IMR-90 (cell line): ENCODE results near the gene ABCD1. TPM values are rescaled to one million over a fixed set of nuclear protein-coding genes. Genes with fewer than 3 reads are reported as not detected.

Source experiments
- ATAC-seq: fragments of 200-7000 bp; cut with Tn5 transposase; 2 replicates; pipeline ENCODE4 v1.9.1; 2020; ENCODE audit warnings: low read depth, mild to moderate bottlenecking, moderate library complexity
- BruUV-seq: library from RNA; stranded (reverse); fragments of 400-500 nt; replicated peaks from 2 replicates; lab custom pipeline; 2021; lab: Mats Ljungman, UMichigan
- CTCF ChIA-PET: fragments of 300-600 bp; formaldehyde crosslinking; extraction: SDS; loops from one replicate; lab custom pipeline; 2021; ENCODE audit warnings: antibody characterized with exemption; lab: Yijun Ruan, JAX
- POLR2A ChIA-PET: fragments of 300-600 bp; sonication (Branson Sonifier 250); formaldehyde crosslinking; loops from one replicate; lab custom pipeline; 2022; ENCODE audit warnings: antibody characterized with exemption; ENCODE audit not compliant: unreplicated experiment; lab: Charles Lee
- DNase-seq: peaks from one replicate; pipeline ENCODE4 v3.0.0; 2013
- H2AFZ ChIP-seq: replicated peaks from 2 replicates; pipeline ENCODE3; 2013; ENCODE audit warnings: low read length, mild to moderate bottlenecking; ENCODE audit not compliant: poor library complexity
- H2AK5ac ChIP-seq: 2 replicates; pipeline ENCODE4 v1.6.1; 2013; ENCODE audit warnings: low read depth, low read length, inconsistent platforms
- H2AK9ac ChIP-seq: replicated peaks from 2 replicates; pipeline ENCODE3; 2013; ENCODE audit warnings: mild to moderate bottlenecking, low read depth, low read length, moderate library complexity; ENCODE audit not compliant: poor library complexity
- H2BK120ac ChIP-seq: 2 replicates; pipeline ENCODE4 v1.6.1; 2013; ENCODE audit warnings: low read depth, low read length, inconsistent platforms
- H2BK15ac ChIP-seq: 3 replicates; pipeline ENCODE4 v1.6.1; 2013; ENCODE audit warnings: low read depth, low read length, inconsistent platforms
- H2BK20ac ChIP-seq: 2 replicates; pipeline ENCODE4 v1.6.1; 2013; ENCODE audit warnings: low read depth, mild to moderate bottlenecking, inconsistent platforms, low read length, moderate library complexity
- H2BK5ac ChIP-seq: 2 replicates; pipeline ENCODE4 v1.6.1; 2013; ENCODE audit warnings: mild to moderate bottlenecking, low read depth, low read length, inconsistent platforms; ENCODE audit not compliant: poor library complexity, severe bottlenecking
- H3K14ac ChIP-seq: replicated peaks from 2 replicates; pipeline ENCODE4 v1.6.1; 2013; ENCODE audit warnings: low read depth, low read length, inconsistent platforms
- H3K18ac ChIP-seq: 2 replicates; pipeline ENCODE4 v1.6.1; 2013; ENCODE audit warnings: low read depth, low read length, control low read depth
- H3K23ac ChIP-seq: 2 replicates; pipeline ENCODE4 v1.6.1; 2013; ENCODE audit warnings: low read depth, low read length, inconsistent platforms
- H3K27ac ChIP-seq: 2 replicates; pipeline ENCODE4 v1.5.1; 2013; ENCODE audit warnings: mild to moderate bottlenecking, control low read depth, low read length; ENCODE audit not compliant: insufficient read depth
- H3K27me3 ChIP-seq: 2 replicates; pipeline ENCODE4 v1.6.1; 2013; ENCODE audit warnings: low read length; ENCODE audit not compliant: control insufficient read depth, insufficient read depth
- H3K36me3 ChIP-seq: 2 replicates; pipeline ENCODE4 v1.6.1; 2013; ENCODE audit warnings: low read length, mixed read lengths; ENCODE audit not compliant: control insufficient read depth, insufficient read depth
- H3K4ac ChIP-seq: 2 replicates; pipeline ENCODE4 v1.6.1; 2013; ENCODE audit warnings: low read depth, low read length, inconsistent platforms
- H3K4me1 ChIP-seq: 2 replicates; pipeline ENCODE4 v1.6.1; 2013; ENCODE audit warnings: low read length, mixed read lengths; ENCODE audit not compliant: control insufficient read depth, insufficient read depth
- H3K4me2 ChIP-seq: 2 replicates; pipeline ENCODE4 v1.6.1; 2013; ENCODE audit warnings: low read depth, mild to moderate bottlenecking, control low read depth, low read length, moderate library complexity
- H3K4me3 ChIP-seq: 2 replicates; pipeline ENCODE4 v1.5.1; 2013; ENCODE audit warnings: low read depth, mild to moderate bottlenecking, control low read depth, low read length, moderate library complexity; ENCODE audit not compliant: insufficient read depth
- H3K56ac ChIP-seq: 2 replicates; pipeline ENCODE4 v1.6.1; 2013; ENCODE audit warnings: low read length, inconsistent platforms; ENCODE audit not compliant: insufficient read depth; ENCODE audit errors: extremely low read depth
- H3K79me1 ChIP-seq, 2 experiments: 2 replicates each; pipeline ENCODE4 v1.6.1; 2013; ENCODE audit warnings: low read length in 2 of 2, inconsistent platforms in 1 of 2, low read depth in 1 of 2
- H3K9ac ChIP-seq: 2 replicates; pipeline ENCODE4 v1.6.1; 2013; ENCODE audit warnings: low read depth, low read length, control low read depth
- H3K9me1 ChIP-seq: 2 replicates; pipeline ENCODE4 v1.6.1; 2013; ENCODE audit warnings: low read length, inconsistent platforms; ENCODE audit not compliant: insufficient read depth
- H3K9me3 ChIP-seq: 2 replicates; pipeline ENCODE4 v1.6.1; 2013; ENCODE audit warnings: low read length; ENCODE audit not compliant: control insufficient read depth, insufficient read depth
- H4K20me1 ChIP-seq: 2 replicates; pipeline ENCODE4 v1.6.1; 2013; ENCODE audit warnings: low read length, inconsistent platforms; ENCODE audit not compliant: insufficient read depth
- H4K5ac ChIP-seq: 2 replicates; pipeline ENCODE4 v1.6.1; 2013; ENCODE audit warnings: mild to moderate bottlenecking, low read depth, low read length, control low read depth
- H4K8ac ChIP-seq, 2 experiments: 2 replicates each; pipeline ENCODE4 v1.6.1; 2013; ENCODE audit warnings: low read depth in 2 of 2, low read length in 2 of 2, control low read depth in 1 of 2, inconsistent platforms in 1 of 2
- H4K91ac ChIP-seq: 2 replicates; pipeline ENCODE4 v1.6.1; 2013; ENCODE audit warnings: low read depth, low read length, inconsistent platforms; ENCODE audit not compliant: insufficient read depth
- CHD1 ChIP-seq: IDR thresholded peaks from 2 replicates; pipeline ENCODE4 v1.6.1; 2012; ENCODE audit warnings: low read depth, low read length, improper control_type of control experiment
- FOS ChIP-seq: fragments of 150-350 bp; IDR thresholded peaks from 2 replicates; pipeline ENCODE4 v1.6.1; 2016; ENCODE audit warnings: low read depth, low read length
- MXI1 ChIP-seq: IDR thresholded peaks from 2 replicates; pipeline ENCODE4 v1.6.1; 2012; ENCODE audit warnings: low read depth, mild to moderate bottlenecking, low read length, moderate library complexity, borderline replicate concordance
- POLR2A ChIP-seq: IDR thresholded peaks from 2 replicates; pipeline ENCODE4 v1.6.1; 2012; ENCODE audit warnings: mild to moderate bottlenecking, low read depth, low read length
- RAD21 ChIP-seq: IDR thresholded peaks from 2 replicates; pipeline ENCODE4 v1.6.1; 2012; ENCODE audit warnings: low read length, improper control_type of control experiment
- RCOR1 ChIP-seq: IDR thresholded peaks from 2 replicates; pipeline ENCODE4 v1.6.1; 2012; ENCODE audit warnings: mild to moderate bottlenecking, low read length, improper control_type of control experiment; ENCODE audit not compliant: insufficient replicate concordance
- RFX5 ChIP-seq: IDR thresholded peaks from 2 replicates; pipeline ENCODE4 v1.8.0; 2012; ENCODE audit warnings: low read depth, mild to moderate bottlenecking, low read length, moderate library complexity
- SMC3 ChIP-seq: fragments of 150-350 bp; IDR thresholded peaks from 2 replicates; pipeline ENCODE4 v1.6.1; 2016; ENCODE audit warnings: low read depth, mild to moderate bottlenecking, antibody characterized with exemption, low read length, moderate library complexity
- WGBS, 2 experiments: methylation state at CpG; one replicate each; pipeline versions ENCODE4 v1.1.5 to v1.1.7; 2013; ENCODE audit warnings: missing lambda C conversion rate in 2 of 2; ENCODE audit not compliant: insufficient read length in 1 of 2; ENCODE audit errors: extremely low coverage in 2 of 2; 5-methylcytosine and 5-hydroxymethylcytosine counted together
- dilution Hi-C: fragments of 300-500 bp; cut with HindIII; formaldehyde crosslinking; loops from one replicate; pipeline ENCODE4 v1.14.3; 2018; ENCODE audit warnings: low sequenced_read_pairs; ENCODE audit not compliant: unreplicated experiment
- in situ Hi-C: fragments of 300-500 bp; cut with MboI; formaldehyde crosslinking; loops from 3 replicates; pipeline ENCODE4 v1.14.3; 2019; ENCODE audit warnings: low sequenced_read_pairs, inconsistent platforms, mixed read lengths
- intact Hi-C: fragments of 100-400 bp; cut with micrococcal nuclease; formaldehyde crosslinking; loops from 2 replicates; pipeline ENCODE4 v1.10.0; 2022
- polyA plus RNA-seq, 3 experiments: library from polyadenylated mRNA; depleted of rRNA; stranded (reverse); fragments of >200 nt; gene quantifications; 2 replicates each; pipeline ENCODE4 v1.2.3, GENCODE V29; 2012; ENCODE audit warnings: low replicate concordance in 1 of 3
- total RNA-seq: library from RNA; depleted of rRNA; stranded (reverse); fragments of >200 nt; gene quantifications from 2 replicates; pipeline ENCODE4 v1.2.3, GENCODE V29; 2012
- TF ChIP-seq, protein P1 (sequence below): conservative IDR thresholded peaks from 2 replicates; pipeline ENCODE4 v1.5.1; 2012; ENCODE audit warnings: mild to moderate bottlenecking, low read depth, low read length, improper control_type of control experiment

ABCD1 gene
- total and polyA plus RNA-seq, 2 of the 4 experiments (the other 2 are of a cell fraction) = 4.3 to 7.0 TPM

DNA sequence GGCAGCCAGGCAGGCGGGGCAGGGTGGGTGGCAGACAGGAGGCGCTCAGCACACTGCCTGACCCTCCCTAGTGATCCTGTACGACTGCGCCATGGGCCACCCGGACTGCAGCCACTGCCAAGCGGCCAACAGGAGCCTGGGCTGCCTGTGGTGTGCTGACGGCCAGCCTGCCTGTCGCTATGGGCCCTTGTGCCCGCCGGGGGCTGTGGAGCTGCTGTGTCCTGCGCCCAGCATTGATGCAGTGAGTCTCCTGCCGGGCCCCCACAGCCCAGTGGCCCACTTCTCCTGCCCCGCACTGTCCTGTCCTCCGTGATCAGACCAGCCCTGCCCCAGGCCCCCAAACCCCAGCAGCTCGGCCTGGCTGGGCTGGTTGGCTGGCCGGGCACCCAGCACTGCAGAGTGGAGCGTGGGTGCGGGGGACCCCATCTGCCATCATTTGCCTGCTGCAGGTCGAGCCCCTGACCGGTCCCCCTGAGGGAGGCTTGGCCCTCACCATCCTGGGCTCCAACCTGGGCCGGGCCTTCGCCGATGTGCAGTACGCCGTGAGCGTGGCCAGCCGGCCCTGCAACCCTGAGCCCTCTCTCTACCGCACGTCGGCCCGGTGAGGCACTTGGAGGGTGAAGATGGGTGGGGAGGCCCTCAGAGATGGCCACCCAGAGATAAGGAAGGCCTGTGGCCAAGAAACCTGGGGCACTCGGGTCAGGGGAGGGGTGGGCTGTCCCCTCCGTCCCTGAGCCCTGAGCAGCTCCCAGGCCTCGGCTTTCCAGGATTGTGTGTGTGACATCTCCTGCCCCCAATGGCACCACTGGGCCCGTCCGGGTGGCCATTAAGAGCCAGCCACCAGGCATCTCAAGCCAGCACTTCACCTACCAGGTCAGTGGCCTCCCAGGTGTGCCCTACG is 47.0 kb downstream of the ABCD1 start:
- H4K91ac ChIP-seq = no peak overlapping the region
- no peak overlapping the region for H3K4me2 ChIP-seq
- BruUV-seq = no TSS peak
- no peak overlapping the region for H3K56ac ChIP-seq
- H3K36me3 ChIP-seq = peaks cover 2% of the 10 kb centered on the region; the same call in 1 of the 2 replicates
- H4K8ac ChIP-seq = no peak overlapping the region
- no peak overlapping the region for H2AK5ac ChIP-seq
- H3K18ac ChIP-seq = no peak overlapping the region
- no peak overlapping the region for H3K9ac ChIP-seq
- in situ Hi-C loops = no loop called here
- dilution Hi-C loops = no loop called here
- no peak overlapping the region for H2BK120ac ChIP-seq
- no peak for DNase-seq
- no peak overlapping the region for H2AK9ac ChIP-seq
- no peak overlapping the region for H2BK20ac ChIP-seq
- peaks cover 2% of the 10 kb centered on the region for H3K4me1 ChIP-seq
- H3K9me1 ChIP-seq = no peaks in the 10 kb centered on the region
- TF ChIP-seq FOS (no peak), SMC3 (no peak), RCOR1 (no peak), RFX5 (no peak), POLR2A (no peak), CHD1 (no peak), RAD21 (no peak), MXI1 (no peak)
- TF ChIP-seq, protein P1, sequence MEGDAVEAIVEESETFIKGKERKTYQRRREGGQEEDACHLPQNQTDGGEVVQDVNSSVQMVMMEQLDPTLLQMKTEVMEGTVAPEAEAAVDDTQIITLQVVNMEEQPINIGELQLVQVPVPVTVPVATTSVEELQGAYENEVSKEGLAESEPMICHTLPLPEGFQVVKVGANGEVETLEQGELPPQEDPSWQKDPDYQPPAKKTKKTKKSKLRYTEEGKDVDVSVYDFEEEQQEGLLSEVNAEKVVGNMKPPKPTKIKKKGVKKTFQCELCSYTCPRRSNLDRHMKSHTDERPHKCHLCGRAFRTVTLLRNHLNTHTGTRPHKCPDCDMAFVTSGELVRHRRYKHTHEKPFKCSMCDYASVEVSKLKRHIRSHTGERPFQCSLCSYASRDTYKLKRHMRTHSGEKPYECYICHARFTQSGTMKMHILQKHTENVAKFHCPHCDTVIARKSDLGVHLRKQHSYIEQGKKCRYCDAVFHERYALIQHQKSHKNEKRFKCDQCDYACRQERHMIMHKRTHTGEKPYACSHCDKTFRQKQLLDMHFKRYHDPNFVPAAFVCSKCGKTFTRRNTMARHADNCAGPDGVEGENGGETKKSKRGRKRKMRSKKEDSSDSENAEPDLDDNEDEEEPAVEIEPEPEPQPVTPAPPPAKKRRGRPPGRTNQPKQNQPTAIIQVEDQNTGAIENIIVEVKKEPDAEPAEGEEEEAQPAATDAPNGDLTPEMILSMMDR = no peak
- H3K79me1 ChIP-seq = no peaks in the 10 kb centered on the region
- 85% methylated on average over 8 of the region's 37 CpGs; no CpG with 5 or more reads in 1 of the 2 experiments for WGBS, 2 experiments
- ChIA-PET POLR2A (no interaction called here), CTCF (no interaction called here)
- no peak overlapping the region for H3K23ac ChIP-seq
- H2BK5ac ChIP-seq = no peak overlapping the region
- H4K5ac ChIP-seq = no peak overlapping the region
- H3K27ac ChIP-seq = no peak overlapping the region
- no peak overlapping the region for H2BK15ac ChIP-seq
- H4K20me1 ChIP-seq = no peaks in the 10 kb centered on the region
- no peak overlapping the region for H3K4me3 ChIP-seq
- no peak overlapping the region for H3K4ac ChIP-seq
- H3K14ac ChIP-seq = no peak overlapping the region
- no peak for ATAC-seq
- no peaks in the 10 kb centered on the region; the same call in 1 of the 2 replicates for H3K9me3 ChIP-seq
- no peak overlapping the region for H2AFZ ChIP-seq
- H3K27me3 ChIP-seq = no peaks in the 10 kb centered on the region
- intact Hi-C loops = no loop called here
